HG02763 (cell line): ENCODE data around the gene FUT3.

Source experiments
- ATAC-seq: cut with Tn5 transposase; IDR thresholded peaks from one replicate; pipeline ENCODE4 v1.9.1; 2021; ENCODE audit warnings: mild to moderate bottlenecking, moderate library complexity; ENCODE audit not compliant: unreplicated experiment

The FUT3 gene

DNA sequence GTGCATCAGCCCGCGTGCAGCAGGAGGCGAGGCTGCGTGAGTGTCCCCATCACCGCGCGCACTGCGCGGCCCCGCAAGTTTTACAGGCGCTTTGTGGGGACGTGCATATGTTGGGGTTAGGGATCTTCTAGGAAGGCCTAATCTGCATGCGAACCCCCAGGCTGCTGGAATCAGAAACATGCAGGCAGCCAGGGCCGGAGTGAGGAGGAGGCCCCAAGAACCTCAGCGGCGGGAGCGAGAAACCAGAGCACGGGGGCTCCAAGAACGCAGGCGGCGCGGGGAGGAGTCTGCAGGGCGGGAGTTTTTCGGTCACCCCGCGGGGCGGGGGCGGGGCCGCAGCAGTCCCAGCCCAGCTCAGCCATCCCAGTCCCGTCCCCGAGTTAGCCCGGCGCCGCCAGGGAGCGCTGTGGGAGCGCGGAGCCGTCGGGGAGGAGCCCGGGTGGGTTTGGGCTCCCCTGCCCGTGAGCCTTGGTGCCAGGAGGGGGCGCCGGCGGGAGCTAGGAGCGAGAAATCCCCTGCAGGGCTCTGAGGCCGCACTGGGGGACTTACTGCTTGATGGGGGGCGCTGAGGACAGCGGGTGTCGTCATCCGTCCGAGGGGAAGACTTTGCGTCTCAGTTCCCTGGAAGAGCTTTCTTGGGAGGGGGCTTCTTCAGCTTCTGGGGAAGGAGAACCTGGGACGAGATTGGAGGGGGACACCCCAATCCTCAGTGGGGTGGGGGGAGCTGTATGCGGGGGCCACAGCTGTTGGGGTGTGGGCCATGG is 47.3 kb downstream of the FUT3 start:
- peak; percentile 49 for ATAC-seq

DNA sequence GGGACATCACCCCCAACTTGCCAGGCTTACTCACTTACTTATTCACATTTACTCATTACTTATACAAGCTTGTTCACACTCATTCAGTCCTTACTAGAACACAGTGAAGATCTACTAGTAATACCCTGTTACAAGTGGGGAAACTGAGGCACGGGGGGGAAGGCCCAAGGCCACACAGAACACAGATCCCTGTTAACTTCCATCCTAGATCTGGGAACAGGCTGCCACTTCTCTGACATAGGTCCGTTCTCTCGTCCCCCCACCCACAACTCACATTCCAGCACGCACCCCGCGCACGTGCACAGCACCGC is 47.9 kb downstream of the FUT3 start:
- ATAC-seq = no peak

DNA sequence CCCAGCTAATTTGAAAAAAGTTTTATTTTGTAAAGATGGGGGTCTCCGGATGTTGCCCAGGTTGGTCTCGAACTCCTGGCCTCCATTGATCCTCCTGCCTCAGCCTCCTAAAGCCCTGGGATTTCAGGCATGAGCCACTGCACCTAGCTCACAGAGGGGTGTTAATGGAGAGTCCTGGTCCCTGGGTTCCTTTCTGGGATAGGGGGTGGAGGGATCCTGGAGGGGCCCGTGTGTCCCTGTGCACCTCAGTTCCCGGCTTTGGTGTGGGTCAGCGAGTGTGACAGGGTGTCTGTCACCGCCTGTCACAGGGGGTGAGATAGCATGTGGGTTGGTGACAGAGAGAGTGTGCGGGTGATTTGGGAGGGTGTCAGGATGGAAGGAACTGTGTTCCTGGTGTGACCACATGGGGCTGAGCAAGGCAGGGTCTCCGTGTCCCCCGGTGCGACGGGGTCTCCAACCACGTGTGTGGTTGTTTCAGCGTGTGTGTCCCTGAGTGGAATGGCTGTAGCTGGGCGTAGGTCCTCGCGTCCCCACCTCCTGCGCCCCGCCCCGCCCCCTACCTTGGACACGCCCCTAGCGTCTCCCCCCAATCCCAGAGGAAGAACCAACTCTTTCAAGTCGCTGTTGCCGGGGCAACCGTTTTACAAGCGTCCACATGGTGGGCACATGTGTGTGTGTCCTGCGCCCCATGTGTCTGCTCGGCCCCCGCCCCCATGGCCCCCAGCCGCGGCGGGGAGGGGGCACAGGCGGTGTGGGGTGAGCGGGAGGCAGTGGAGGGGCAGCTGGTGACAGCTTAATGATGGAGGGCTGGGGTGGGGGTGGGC is 49.2 kb downstream of the FUT3 start:
- no peak for ATAC-seq

DNA sequence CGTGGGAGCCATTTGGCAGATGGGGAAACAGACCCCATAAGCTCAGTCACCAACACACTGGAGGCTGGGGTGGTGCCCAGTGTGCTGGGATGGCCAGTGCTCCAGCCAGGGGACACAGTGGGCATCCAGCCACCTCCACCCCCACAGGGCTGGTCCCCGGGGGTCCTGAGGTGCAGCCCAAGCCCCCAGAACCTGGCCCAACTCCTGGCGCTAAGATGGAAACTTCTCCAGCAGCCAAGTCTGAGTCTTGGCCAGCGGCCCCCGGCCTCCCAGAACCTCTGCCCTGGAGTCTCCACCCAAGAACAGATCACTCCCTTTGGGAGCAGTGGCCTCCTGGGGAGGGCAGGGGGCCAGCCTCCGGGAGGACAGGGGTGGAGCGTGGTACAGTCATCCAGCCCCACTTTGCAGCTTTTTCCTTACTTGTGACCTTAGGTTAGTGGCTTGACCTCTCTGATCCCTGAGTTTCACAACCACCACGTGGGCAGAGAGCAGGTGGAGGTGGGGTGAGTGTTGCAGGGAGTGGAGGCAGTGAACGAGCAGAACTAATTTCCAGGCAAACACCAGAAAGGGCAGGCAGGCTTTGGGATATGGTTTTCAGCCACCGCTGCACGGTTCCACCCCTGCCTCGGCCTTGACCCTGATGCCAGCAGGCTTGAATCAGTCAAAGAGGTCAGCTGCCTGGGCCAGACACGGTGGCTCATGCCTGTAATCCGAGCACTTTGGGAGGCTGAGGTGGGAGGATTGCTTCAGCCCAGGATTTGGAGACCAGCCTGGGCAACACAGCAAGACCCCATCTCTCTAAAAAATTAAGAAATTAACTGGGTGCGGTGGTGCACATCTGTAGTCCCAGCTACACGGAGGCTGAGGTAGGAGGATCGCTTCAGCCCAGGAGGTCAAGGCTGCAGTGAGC is 50.6 kb downstream of the FUT3 start:
- no peak for ATAC-seq

DNA sequence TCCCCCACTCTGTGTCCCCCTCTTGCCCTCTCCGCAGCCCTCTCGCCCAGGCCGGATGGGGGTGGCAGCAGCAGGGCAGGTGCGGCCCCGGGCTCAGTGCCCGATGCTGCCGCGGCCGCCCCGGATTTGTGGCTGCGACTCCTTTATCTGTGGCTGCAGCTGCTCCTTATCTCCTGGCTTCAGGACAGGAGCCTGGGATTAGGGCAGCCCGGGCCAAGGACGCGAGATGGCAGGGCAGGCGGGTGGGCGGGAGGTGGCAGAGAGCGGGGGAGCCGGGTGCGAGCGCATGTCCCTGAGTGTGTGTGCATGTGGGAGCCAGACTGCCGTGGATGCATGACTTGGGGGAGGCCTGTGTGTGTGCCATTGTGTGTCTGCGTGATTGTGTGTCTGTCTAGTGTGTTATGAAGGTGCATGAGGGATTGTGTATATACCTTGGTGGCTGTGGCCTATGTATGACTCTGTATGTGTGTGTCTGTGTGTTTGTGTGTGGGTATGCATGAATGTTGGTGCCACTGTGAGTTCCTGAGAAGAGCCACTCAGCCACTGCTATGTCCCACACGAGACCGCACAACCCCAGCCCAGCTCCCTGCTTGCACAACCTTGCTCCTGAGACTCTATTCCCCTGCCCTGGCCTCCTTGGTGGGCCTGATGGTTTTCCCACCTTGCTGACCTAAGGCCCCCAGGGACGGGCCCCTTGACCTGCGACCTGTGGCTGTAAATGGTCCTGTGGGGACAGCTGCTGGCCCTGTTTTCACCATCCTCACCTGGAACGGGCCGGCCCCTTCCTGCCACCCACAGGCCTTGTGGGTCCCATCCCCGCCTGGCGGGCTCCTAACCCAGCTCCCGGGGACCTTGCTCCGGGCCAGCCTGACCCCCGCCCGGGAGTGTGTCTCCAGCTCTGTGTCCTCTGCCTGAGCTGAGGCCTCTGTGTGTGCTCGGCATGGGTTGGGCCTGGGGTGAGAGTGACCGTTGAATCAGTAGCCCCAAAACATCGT is 51.7 kb downstream of the FUT3 start:
- no peak for ATAC-seq

DNA sequence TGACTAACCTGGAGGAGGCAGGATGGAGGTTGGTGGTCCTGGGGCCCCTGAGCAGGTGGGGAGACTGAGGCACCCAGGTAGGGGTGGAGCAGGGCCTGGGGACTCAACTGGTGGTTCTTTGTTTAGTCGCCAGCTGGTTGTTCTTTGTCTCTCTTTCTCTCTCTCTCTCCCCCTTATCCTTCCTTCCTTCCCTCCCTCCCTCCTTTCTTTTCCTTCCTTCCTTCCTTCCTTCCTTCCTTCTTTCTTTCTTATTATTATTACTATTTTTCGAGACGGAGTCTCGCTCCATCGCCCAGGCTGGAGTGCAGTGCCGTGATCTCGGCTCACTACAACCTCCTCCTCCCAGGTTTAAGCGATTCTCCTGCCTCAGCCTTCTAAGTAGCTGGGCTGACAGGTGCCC is 53.0 kb downstream of the FUT3 start:
- ATAC-seq = no peak

DNA sequence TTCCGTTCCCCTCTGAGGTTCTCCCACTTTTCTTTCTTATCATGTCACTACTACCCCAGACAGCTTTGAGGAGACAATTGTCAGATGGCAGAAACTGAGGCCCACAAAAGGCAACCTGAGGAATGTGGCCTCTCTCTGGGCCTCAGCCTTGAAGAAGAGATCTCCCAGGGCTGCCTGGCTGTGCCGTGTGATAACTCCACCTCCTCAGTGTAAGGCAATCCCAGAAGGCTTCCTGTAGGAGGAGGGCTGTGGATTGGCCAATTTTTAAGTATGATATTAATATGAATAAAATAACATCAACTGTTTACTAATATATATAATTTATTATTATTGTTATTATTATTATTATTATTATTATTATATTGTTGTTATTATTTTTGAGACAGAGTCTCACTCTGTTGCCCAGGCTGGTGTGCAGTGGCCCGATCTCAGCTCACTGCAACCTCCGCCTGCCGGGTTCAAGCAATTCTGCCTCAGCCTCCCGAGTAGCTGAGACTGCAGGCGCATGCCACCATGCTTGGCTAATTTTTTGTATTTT is 55.8 kb downstream of the FUT3 start:
- no peak for ATAC-seq

DNA sequence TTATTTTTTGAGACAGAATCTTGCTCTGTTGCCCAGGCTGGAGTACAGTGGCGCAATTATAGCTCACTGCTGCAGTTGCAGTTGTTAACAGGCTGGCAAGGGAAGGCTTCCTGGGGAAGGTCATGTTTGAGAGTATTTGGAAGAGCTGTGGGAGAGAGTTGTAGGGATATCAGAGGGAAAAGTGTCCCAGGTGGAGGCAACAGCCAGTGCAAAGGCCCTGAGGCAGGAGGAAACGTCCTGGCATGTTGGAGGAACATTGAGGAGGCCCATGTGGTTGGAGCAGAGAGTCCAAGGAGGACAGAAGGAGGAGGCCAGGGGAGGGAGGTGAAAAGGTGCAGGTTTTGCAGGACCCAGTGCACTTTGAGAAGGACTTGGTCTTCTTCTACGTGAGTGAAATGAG is 58.1 kb downstream of the FUT3 start:
- no peak for ATAC-seq
